Stimulated activated CD4-positive, alpha-beta T cell treated with anti-CD3 and anti-CD28 coated beads, Interleukin-12 subunit alpha, Interleukin-12 subunit beta, amount 100 ng/mL, for 4 hours (primary cell): Measurements from ENCODE around the gene MYH2.
"Not testable (repeated sequence)": the region's sequence is repeated elsewhere in the genome, so short reads cannot be mapped to it uniquely, and the experiment has no call there.

Experiments used
- DNase-seq: peaks from one replicate; pipeline ENCODE4 v3.0.0-alpha.2; 2020

MYH2 gene

GRCh38 chr17:10549096-10549842 is at the start of gene MYH2:
Gene MYH2, minus strand, starts transcription at chr17:10549658. Its CDS starts 1,738 bp downstream, at chr17:10547920.
- DNase-seq = no peak

- no peak for DNase-seq
Observed at GRCh38 chr17:10598621-10599020, 49.2 kb upstream of the MYH2 start.

DNA sequence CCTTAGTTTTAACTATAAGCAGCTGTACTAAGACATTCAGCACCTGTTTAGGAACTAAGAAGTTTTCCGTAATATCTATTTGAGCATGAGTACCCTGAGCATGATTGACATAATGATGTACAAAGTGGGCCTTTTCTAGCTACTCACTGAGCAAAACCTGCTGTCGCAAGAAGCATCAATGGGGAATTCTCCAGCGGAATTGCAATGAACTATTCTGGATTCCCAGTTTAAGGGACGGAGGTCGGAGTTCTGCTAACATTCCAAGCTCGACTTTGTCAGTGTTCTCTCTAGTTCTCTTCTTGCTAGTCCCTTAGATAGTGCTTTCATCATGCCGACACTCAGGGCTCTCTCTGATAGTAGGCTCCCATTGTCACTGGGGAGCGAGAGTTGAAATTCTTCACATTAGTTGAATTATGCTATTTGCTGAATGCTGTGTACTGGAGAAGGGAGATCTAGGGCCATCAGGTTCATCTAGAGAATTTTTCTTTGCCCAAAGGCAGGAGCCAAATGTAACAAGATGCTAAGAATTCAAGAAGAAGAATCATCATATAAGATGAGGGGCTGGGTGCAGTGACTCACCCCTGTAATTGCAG is 40.2 kb upstream of the MYH2 start:
- DNase-seq = no peak

GRCh38 chr17:10585529-10585928 is 36.1 kb upstream of the MYH2 start:
- no peak for DNase-seq

DNA sequence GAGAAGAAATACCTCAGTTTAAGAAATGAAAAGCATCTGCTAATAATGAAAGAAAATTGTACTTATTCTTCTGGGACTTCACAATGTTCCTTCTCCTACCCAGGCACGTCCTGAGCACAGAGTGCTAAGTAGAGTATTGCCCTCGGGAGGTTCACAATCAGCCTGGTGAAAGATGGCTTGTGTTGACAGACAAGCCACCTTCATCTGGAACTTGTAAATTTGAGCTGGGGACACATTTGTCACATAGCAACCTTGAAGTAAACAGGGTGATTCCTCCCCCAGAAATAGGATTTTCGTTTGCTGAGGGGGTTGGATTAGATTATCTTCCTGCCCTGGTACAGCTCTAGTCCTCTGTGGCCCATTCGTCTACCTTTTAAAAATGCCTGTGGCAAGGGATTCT is 34.4 kb upstream of the MYH2 start:
- DNase-seq = no peak

DNA sequence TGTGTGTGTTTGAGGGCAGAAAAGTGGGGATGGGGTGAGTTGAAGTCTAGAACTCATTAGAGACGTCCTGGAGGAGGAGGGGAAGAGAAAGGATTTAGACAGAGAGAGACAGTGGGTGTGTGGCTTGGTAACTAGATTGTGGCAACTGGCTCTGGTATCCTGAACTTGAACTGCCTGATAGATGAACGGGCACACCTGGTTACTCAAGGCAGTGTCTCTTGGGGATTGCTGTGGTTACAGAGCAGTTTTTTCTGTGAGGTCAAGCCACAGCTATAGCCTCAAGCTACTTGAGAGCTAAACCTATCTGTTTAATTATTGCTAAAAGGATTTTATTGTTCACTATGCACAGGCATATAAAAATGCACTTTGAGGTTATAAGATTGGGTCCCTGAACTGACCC is 29.8 kb upstream of the MYH2 start:
- DNase-seq = no peak

DNA sequence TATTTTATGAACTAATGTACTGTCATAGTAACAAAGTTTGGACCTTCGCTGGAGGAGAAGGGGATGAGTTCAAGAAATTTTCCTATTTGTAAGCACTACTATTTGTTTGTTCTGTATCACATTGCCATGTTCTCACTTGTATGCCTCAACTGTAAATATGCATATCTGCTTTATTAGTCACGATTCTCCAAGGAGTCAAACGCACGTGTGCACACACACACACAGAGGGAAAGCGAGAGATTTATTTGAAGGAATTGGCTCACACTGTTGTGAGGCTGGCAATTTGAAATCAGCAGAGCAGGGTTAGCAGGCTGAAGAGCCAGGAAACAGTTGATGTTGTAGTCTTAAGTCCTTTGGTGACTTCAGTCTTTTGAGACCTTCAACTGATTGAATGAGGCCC is 24.9 kb upstream of the MYH2 start:
- DNase-seq = no peak

GRCh38 chr17:10563991-10564660 is 14.7 kb upstream of the MYH2 start:
- DNase-seq = no peak

- DNase-seq = no peak
Observed at GRCh38 chr17:10558049-10558448, 8.6 kb upstream of the MYH2 start.

DNA sequence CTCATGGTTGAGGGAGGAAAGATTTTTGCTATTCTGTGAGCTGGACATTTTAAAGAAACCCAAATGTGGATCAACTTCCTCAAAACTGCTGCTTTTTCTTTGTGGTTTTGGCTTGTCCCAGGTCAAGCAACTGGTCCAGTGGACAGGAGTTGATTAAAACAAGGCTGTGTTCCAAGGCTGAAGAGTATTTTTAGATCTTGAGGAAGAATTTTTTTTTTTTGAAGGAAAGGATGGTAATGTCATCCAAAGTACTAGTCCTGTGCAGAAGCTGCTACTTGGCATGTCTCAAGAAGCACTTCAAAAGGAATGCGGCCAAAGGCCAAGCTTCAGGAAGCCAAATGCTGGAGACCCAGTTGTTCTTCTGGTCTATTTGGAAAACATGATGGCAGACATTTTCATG is 8.0 kb upstream of the MYH2 start:
- DNase-seq = no peak

- no peak for DNase-seq
Observed at GRCh38 chr17:10556301-10557005, 7.0 kb upstream of the MYH2 start.

GRCh38 chr17:10550014-10550413 is 556 bp upstream of the MYH2 start:
- no peak for DNase-seq

- DNase-seq = no peak
Observed at GRCh38 chr17:10547351-10547750, 2.1 kb downstream of the MYH2 start.

DNA sequence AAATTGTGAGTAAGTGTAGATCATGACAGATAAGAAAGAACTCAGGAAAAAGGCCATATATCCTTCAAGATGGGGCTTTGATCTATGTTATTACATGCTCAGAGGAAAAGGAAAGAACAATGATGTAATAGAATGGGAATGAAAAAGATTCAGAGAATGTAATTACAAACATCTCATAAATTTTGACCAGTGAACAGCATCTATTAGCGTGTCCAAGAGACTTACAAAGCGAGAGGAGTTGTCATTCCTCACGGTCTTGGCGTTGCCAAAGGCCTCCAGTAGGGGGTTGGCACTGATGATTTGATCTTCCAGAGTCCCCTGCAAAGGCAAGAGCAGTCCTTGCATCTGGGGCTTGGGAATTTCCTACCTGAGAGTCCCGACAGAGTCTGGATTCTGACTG is 6.0 kb downstream of the MYH2 start:
- DNase-seq = not testable (repeated sequence)

DNA sequence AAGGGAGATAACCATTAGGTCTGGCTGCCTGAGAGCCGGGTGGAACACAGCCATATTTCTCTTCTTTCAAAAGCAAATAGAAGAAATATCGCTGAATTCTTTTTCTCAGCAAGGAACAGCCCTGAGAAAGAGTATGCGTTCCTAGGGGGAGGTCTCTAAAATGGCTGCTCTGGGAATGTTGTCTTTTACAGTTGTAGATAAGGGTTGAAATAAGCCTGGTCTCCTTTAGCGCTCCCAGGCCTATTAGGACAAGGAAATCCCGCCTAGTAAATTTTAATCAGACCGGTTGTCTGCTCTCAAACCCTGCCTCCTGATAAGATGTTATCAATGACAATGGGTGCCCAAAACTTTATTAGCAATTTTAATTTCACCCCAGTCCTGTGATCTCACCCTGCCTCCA is 8.3 kb downstream of the MYH2 start:
- DNase-seq = not testable (repeated sequence)

- no peak for DNase-seq
Observed at GRCh38 chr17:10532026-10532425, 17.4 kb downstream of the MYH2 start.

DNA sequence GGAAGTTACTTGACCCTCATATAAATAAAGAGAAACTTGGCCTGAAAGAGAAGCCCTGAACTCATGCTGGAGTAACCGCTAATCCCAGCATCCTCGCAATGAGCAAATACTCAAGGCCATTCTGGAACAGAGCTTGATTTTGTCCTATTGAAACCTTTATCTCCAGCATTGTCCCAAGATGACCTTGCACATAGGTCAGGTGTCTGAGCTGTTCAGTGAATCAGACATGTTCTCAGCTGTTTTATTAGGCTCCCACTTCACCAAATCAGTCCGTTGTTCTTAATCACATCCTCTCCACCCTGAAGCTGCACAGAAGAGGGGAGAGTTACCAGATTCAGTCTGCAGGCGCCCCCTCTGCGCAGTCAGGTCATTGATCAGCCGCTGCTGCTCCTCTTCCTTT is 22.0 kb downstream of the MYH2 start:
- DNase-seq = no peak

DNA sequence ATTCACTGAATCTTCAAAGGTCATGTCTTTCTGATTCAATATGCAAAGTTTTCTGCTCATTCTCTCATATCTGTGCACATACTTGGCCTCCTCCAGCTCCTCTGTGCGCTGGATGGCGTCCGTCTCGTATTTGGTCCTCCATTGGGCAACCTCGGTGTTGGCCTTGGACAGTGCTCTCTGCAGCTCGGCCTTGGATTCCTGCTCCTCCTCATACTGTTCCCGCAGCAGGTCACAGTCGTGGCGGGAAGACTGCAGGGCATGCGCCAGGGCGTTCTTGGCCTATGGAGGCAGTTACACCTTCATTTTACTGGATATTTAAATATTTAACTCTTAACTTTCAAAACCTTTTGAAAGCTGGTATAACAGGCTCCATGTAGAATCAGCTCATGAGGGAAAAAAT is 22.9 kb downstream of the MYH2 start:
- DNase-seq = no peak

DNA sequence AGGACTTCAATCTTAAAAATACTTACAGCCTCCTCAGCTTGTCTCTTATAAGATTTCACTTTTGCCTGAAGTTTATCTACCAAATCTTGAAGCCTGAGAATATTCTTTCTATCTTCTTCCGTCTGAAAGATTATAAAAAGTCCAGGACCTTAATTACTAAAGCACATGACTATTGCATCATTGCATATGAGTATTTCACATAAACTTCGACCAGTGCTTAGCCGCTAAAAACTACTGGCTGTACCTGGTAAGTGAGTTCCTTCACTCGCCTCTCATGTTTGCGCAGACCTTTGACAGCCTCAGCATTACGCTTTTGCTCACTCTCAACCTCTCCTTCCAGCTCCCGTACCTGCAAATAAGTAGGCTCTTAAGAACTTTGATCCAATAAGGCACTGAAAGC is 26.4 kb downstream of the MYH2 start:
- no peak for DNase-seq

DNA sequence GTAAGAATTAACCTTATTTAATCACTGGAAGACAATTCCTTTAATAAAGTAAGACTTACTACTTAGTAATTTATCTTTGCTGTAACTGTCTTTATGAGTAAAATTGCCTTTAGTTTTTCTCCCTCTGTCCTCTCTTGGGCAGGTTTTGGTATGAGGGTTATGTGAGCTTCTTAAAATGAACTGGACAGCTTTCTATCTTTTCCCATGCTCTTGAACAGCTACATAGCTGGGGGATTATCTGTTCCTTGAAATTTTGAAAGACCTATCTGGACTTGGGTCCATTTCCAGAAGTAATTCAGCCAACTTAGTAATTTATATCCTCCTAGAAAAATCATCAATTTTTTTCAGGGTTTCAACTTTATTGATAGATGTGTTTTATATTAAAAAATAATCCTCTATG is 27.5 kb downstream of the MYH2 start:
- no peak for DNase-seq

DNA sequence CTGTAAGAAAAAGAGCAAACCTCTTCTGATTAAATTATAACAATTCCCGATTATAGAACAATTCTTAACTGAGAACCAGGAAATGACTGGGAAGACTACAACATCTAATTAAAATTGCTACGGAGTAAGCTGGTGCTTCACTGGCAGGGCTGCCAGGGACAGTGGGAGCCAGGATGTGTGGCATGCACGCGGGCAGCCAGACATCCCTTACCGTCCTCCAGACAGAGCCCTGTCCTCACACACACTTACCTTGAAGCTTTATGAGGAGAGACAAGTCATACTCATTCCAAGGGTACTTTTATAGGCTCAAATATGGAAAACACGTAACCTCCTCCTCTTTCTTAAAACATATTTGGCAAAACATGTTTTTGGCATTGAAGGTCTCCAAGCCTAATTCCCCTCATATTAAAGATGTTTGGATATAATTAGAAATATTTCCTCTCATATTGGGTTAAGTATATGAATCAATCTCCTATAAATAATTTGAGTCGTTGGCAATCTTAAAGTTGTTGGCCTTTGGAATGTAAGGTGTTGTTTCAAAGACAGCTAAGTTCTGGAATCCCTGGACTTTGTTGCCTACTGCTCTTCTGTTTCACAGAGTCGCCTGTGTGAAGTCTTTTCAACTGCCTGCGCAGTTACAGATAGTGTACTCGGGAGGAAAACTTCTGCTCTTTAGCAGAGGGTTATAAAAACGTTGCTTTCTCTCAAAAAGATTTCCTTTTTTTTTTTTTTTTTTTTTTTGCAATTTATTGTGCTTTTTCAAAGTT is 31.0 kb downstream of the MYH2 start, which contains the start of gene MYH1:
TSS of gene MYH1 (minus strand) at position 272 of the 767 bp plus-strand sequence. CDS start 1,900 bp downstream, outside the sequence.
- no peak for DNase-seq

GRCh38 chr17:10516638-10517037 is 32.8 kb downstream of the MYH2 start:
- no peak for DNase-seq

GRCh38 chr17:10516065-10516464 is 33.4 kb downstream of the MYH2 start:
- DNase-seq = no peak
